GM19035 (cell line): ENCODE results near the gene CLCA4.

ENCODE experiments used
- ATAC-seq: cut with Tn5 transposase; IDR thresholded peaks from one replicate; pipeline ENCODE4 v1.9.1; 2021; ENCODE audit not compliant: unreplicated experiment

Gene CLCA4

DNA sequence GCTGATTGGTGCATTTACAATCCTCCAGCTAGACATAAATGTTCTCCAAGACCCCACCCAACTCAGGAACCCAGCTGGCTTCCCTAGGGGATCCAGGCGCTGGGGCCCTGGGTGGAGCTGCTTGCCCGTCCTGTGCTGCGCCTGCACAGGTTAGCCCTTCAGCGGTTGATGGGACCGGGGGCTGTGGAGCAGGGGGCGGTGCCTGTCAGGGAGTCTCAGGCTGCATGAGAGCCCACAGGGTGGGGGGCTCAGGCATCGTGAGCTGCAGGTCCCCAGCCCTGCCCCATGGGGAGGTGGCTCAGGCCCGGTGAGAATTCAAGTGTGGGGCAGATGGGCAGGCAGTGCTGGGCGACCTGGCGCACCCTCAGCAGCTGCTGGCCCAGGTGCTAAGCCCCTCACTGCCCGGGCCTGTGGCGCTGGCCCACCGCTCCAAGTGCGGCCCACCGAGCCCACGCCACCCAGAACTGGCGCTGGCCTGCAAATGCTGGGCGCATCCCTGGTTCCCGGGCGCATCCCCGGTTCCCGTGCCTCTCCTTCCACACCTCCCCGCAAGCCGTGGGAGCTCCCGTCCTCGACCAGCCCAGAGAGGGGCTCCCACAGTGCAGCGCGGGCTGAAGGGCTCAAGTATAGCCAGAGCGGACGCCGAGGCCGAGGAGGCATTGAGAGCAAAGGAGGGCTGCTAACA, 23.1 kb upstream of the CLCA4 start:
- ATAC-seq, result no peak

DNA sequence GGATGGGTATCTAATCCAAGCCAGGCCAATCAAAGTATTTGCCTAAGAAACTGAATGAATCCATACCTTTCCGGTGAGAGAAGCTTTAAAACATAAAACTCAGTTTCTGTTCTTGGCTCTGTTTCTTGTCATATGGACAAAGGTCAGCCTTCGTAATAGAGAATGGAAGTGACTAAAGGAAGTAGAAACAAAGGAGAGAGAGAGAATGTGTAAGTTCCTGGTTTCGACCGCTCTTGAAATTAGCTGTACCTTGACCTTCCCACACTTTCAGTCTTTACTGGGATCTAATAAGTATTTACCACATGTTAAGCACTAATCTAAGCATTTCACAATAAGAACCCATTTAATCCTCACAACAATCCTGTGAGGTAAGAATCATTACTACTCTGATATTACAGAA, 19.6 kb upstream of the CLCA4 start:
- no peak for ATAC-seq

DNA sequence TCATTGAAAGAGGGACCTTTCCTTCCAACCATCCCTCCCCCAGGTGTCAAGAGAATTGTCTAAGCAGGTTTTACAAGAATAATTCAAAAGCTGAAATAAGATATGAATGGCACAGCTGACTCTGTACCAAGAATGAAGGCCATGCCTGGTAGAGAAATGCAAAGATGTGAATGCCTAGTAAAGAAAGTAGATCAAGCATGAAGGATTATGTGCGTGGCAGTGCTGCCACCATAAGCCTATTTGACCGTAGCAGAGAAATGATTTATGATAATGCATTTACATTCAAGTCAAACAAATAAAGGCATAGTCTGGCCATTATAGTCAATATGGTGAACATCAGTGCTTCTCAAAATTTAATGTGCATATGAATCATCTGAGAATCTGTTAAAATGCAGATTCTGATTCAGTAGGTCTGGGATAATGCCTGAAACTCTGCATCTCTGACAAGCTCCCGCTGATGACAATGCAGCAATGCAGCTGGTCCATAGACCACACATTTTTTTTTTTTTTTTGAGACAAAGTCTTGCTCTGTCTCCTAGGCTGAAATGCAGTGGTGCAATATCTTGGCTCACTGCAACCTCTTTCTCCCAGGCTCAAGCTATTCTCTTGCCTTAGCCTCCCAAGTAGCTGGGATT, 16.6 kb upstream of the CLCA4 start:
- ATAC-seq, result no peak

DNA sequence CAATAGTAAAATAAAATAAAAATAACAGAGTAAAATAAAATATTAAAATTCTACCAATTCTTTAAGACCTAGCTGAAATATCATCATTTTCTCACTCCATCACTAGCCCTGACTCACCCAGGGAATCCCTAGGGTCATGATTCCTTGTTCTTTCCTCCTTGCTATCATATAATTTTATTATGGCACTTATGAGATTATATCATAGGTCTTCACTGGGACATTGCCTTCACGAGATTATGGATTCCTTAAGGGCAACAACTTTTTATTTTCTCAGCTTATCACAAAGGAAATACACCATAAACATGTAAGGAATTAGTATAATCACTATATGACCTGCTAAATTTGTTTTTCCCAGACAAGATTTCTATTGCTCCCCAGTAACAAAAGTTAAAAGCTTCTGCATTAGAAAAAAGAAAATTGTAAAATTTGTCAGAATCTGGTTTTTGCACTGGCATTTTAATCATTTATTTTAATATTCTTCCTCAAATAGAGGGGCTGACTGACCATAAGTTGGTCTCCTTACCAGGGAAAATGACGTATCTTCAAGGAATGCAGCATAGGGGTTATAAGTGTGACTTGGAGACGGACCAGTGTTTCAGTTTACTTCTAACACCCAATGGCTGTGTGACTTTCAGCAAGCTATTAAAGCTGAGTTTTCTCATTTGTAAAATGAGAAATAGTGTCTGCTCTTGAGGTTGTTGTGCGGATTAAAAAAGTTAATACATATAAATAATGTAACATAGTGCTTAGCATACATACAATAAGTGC, 8.8 kb upstream of the CLCA4 start:
- no peak for ATAC-seq

DNA sequence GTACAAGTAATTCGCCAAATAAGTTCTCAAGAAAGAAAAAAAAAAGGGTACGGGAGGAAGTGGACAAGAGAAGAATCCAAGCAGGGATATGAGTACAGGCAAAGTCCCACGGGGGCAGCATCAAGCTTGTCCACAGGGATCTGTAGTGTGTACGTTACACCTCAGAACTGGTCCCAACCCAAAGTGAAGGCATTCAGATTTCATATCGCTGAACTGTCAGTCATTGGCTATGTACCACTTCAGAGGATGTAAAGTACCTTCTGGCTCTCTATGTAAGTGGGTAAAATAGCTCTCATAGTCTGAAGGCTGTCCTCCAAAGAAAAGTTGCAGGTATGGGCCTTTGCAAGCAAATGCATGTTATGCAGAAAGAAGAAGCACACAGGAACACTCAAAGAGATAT, 8.1 kb upstream of the CLCA4 start:
- no peak for ATAC-seq

DNA sequence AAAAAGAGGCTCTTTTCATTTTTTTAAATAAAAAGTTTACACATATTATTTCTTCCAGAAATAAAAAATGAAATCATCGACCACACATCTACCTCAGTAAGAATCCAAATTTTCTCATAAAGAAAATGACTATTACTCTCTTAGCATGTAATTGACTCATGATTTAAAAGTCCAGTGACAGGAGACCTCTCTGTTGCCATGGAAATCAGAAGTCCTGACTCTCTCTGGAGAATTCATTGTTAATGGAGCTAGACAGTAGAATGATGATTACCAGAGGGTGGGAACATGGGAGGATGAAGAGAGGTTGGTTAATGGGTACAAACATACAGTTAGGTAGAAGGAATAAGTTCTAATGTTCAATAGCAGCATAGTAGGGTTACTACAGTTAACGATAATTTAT, 5.0 kb upstream of the CLCA4 start:
- no peak for ATAC-seq

DNA sequence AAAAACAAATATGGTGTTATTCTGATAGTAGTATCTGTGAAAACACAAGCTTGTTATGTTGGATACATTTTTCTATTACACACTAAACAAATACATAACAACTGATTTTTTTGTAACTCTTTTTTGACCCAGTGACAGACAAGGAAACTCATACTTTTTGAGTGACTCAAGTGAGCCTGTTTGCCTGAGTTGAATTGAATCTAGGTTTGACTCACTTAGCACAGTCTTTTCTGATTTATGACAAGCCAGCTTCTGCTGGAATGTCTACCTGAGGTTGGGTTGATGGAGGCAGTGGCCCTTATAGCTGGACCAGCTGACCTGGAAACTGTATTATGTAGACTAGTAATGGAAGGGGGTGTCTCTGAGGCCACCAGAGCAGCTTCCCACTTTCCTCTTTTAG, 4.2 kb upstream of the CLCA4 start:
- no peak for ATAC-seq

DNA sequence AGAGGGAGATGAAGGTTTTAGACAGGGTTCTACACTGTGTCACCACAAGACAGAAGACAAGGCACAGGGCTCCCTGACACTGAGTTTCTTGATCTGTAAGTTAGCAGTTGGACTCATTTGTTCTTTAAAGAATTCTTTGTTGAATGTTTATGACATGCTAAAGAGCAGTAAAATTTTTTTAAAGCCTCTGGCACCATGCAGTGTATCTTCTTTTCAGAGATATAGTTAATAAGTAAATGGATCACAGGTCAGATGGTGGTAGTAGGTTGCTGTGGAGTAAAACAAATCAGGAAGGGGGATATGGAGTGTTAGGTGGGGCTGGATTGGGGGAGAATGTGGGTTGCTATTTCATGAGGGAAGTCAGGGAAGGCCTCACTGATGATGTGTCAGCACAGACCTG, 2.0 kb downstream of the CLCA4 start:
- no peak for ATAC-seq

DNA sequence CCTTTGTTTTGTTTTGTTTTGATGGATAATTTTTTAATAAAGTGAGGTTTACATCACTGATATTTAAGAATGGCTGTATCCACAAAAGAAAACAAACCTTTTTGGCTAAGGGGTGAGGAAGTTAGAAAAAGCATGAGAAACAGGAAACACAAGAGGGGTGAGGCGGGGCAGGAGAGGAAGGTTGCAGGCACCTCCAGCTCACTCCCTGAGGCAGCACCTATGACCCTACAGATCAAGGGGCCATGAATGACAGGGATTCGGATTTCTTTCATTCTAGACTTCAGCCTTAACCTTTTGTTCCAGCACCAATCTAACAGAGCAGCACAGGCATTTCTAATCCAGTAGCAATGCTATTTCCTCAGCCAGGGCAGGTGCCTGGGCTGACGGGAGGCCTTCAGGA, 4.4 kb downstream of the CLCA4 start:
- no peak for ATAC-seq

DNA sequence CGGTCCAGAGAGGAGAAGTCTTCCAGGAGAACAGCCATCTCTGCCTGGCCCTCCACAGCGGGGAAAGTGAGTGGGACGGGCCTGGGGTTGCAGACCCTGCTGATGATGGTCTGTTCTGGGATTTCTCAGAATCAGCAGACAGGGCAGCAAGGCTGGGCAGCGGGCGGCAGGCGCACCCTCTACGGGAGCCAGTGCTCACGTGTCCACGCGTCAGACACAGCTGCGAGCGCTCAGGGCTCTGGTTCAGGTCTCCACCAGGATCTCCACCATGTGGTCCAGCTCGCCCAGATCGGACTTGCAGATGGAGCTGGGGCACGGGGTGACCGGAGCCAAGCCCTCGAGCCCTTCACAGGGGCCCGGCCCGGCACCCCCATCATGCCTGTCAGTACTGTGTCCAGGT, 5.5 kb downstream of the CLCA4 start:
- ATAC-seq, result no peak

DNA sequence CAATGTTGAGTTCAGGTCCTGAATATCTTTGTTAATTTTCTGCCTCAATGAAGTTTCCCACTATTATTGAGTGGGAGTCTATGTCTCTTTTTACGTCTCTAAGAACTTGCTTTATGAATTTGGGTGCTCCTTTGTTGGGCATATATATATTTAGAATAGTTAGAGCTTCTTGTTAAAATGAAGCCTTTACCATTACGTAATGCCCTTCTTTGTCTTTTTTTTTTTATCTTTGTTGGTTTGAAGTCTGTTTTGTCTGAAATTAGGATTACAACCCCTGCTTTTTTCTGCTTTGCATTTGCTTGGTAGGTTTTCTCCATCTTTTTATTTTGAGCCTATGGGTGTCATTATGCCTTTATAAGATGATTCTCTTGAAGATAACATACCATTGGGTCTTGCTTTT, 10.9 kb downstream of the CLCA4 start:
- ATAC-seq, result no peak

DNA sequence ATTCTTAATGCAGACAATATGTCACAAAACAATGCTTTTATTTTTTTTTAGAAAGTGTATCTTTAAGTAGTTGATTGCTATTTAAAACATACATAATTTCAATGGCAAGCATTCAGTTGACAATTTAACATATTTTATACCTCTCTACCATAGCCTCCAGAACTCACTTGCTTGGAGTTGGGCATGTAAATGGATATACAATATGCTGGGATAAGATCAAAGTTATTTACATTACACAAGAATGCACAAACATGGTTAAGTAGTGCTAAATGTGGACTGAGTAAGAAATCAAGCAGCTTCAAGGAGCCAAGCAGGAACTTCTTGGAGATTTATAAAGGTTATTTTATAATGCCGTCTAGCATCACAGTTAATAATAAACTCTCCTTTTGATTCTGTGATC, 17.0 kb downstream of the CLCA4 start:
- no peak for ATAC-seq

DNA sequence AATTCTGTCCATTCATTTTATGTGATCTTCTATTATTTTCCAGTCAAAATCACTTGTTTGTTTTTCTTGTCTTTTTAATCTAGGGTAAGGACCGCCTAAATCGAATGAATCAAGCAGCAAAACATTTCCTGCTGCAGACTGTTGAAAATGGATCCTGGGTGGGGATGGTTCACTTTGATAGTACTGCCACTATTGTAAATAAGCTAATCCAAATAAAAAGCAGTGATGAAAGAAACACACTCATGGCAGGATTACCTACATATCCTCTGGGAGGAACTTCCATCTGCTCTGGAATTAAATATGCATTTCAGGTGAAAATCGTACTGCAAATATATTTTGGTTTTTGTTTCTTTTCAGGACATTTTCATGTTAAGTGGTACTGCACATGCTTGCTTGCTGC, 20.5 kb downstream of the CLCA4 start:
- no peak for ATAC-seq

DNA sequence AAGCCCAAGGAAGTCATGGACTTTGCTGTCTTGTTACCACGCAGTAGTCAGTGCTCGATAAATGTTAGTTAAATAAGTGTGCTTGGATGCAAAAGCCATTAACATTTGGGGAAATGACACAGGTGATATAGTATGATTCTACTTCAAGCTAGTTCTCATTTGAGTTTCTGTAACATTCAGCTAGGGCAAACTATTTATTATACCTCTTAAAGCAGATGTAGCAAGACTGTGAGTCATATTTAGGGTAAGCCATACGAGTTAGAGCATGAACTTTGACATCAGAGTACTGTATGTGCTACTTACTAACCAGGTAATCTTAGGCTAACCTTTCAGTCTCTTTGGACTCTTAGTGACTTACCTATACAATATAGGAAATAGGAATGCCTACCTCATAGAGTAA, 21.0 kb downstream of the CLCA4 start:
- no peak for ATAC-seq

DNA sequence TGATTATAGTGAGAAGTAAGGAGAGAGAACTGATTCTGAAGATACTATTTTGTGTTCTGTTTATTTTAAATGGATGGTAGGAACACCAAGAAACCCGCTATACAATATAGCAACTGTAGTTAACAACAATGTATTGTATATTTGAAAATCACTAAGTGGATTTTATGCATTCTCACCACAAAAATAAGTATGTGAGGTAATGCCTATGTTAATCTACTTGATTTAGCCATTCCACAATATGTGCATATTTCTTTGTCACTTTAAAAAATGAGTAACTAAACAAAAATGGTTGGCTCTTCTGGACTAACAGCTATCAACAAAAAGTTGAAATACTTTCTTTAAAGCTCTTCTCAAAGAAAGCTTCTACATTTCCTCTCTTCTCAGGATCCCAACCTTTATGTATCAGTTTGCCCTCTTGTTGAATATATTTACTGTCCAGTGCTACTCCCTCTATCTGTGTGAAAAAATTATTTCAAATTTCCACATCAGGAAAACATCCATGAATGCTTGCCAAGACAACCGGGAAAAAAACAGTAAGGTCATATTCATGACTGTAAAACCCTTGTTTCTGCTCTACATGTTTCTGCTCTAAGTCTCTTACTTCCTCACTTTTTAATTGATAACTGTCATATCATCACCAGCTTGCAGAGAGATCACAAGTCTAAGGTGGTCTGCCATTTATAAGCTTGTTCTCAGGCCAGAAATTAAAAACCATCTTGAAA, 27.0 kb downstream of the CLCA4 start:
- ATAC-seq, result no peak

DNA sequence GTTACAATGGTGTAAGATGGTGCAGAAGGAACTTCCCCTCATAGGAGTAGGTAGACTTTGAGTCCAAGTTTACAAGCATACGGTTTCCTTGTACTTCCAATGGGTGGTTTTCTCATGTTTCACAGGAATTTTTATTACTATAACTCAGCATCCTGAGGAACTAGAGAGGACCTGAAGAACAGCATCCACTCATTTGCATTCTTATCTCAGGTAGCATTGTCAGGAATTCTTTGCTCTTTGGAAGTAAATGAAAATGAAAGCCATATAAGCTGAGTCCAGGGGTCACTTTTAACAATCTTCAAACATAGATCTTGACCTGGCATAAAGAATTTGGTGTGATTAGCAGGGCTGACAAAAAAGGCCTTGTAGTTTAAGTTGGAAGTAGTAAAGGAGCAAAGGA, 34.4 kb downstream of the CLCA4 start:
- no peak for ATAC-seq

DNA sequence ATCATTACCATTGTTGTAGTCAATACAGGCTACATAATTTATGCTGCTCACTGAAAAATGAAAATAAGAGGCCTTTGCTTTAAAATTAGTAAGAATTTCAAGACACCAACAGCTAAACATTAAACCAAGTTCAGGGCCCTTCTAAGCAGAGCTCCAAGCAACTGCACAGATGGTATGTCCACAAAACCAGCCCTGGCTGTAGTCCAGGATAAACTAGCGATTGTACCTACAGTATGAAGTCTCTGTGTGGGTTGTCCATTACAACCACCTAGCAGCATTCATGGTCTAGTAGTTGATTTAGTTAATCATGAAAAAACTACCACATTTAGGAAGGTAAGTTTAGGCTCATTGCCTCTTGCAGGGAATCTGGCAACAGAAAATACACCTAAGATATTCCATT, 35.3 kb downstream of the CLCA4 start:
- ATAC-seq, result no peak

DNA sequence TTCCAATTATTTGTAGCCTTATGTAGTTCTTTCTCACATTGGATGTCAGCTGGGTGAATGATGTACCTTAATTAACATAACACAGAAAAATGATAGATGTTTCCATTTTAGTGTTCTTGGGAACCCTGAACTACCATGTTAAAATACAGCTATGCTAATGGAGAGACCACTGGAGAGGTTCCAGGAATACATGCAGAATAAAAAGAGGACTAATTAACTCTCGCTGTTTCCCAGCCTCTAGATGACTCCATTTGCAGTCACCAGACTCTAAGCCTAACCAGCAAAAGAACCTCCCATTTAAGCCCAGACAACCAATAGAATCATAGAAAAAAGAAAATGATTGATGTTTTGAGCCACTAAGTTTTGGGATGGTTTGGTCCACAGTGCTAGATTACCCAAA, 36.2 kb downstream of the CLCA4 start:
- no peak for ATAC-seq

DNA sequence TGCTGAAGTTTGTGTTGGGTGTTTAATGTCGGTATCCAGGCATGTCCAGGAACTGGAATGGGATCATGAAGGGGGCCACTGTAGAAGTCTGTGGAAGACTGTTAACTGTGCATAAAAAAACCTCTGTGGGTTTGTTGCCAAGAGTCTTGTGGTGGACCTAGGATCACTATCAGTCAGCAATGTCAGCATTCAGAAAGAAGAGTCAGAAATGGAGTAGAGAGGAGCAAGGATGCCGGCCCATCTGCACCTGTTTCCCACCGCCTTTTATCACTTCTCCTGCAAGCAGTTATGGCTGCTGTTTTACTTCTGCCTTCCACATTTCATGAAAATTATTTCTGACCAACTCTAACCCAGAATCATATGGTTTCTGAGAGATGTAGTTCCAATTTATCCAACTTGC, 36.7 kb downstream of the CLCA4 start:
- ATAC-seq, result no peak

DNA sequence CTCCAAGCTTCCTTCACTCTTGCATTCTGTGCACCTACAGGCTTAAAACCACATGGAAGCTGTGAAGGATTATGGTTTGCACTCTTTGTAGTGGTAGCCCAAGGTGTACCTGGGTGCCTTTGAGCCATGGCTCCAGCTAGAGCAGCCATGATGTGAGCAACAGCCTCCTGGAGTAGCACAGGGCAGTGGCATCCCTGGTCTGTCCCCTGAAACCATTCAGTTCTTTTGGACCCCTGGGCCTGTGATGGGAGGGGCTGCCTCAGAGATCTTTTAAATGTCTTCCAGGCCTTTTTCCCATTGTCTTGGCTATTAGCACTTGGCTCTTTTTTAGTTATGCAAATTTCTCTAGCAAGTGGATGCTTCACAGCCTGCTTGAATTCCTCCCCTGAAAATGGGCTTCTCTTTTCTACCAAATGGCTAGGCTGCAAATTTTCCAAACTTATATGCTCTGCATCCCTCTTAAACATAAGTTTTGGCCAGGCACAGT, 47.4 kb downstream of the CLCA4 start:
- ATAC-seq, result no peak

DNA sequence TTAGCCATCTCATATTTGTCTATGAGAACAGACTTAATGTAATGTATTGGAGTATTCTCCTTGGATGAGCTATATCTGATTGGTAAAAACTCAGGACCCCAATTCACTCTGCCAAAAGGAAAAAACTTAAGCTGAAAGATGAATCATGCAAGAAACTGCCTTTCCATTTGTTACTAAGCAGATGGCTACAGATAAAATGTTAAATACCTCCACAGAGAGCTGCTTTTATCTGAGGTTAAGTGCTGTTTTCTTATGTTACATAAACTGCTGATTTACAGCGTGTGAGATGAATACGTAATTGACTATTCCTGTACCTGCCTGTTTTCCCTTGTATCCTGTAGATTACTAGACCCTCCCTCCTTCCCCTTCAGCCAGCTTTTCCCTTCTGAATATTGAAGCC, 49.3 kb downstream of the CLCA4 start:
- no peak for ATAC-seq
